GM10847 (cell line): Measurements from ENCODE around the gene NME8.

Experiments
- POLR2A ChIP-seq: IDR thresholded peaks from 2 replicates; pipeline ENCODE4 v1.6.1; 2011; ENCODE audit not compliant: insufficient read length; ENCODE audit errors: extremely low read depth

Gene NME8

DNA sequence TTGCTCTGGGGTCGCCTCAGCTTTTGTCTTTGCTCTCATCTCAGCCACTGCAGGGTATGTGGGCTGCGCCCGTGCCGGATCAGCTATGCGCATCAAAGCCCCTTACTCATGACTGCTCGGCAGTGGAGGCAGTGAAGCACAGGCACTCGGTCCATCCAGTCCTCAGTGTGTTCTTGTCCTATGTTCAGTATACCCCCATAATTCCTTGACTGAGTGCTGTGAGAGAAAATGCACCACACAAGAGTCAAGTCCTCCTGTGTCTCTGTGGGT is 99.5 kb downstream of the NME8 start:
- no peak for TF ChIP-seq POLR2A
